Measurements from ENCODE around the gene RYR2.

The RYR2 gene

GRCh38 chr1:237751090-237751489, 709.1 kb downstream of the RYR2 start:
- no peak for DNase-seq (ENCODE audit: low spot score)
- TF ChIP-seq, protein P1, sequence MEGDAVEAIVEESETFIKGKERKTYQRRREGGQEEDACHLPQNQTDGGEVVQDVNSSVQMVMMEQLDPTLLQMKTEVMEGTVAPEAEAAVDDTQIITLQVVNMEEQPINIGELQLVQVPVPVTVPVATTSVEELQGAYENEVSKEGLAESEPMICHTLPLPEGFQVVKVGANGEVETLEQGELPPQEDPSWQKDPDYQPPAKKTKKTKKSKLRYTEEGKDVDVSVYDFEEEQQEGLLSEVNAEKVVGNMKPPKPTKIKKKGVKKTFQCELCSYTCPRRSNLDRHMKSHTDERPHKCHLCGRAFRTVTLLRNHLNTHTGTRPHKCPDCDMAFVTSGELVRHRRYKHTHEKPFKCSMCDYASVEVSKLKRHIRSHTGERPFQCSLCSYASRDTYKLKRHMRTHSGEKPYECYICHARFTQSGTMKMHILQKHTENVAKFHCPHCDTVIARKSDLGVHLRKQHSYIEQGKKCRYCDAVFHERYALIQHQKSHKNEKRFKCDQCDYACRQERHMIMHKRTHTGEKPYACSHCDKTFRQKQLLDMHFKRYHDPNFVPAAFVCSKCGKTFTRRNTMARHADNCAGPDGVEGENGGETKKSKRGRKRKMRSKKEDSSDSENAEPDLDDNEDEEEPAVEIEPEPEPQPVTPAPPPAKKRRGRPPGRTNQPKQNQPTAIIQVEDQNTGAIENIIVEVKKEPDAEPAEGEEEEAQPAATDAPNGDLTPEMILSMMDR (IDR thresholded peaks at IDR 0.05; ENCODE audit: extremely low read depth, insufficient read depth, missing control alignments) = no peak
- in situ Hi-C loops (cut with MboI; ENCODE audit: low pct_unique_long_range_greater_than_20kb, low sequenced_read_pairs, unreplicated experiment) = no loop called here

- in situ Hi-C loops (cut with MboI; ENCODE audit: low pct_unique_long_range_greater_than_20kb, low sequenced_read_pairs, unreplicated experiment) = no loop called here
- TF ChIP-seq, protein P1 (IDR thresholded peaks at IDR 0.05; ENCODE audit: extremely low read depth, insufficient read depth, missing control alignments) = no peak
- no peak for DNase-seq (ENCODE audit: low spot score)
These were observed 712.6 kb downstream of the RYR2 start for GRCh38 chr1:237754627-237755026.

DNA sequence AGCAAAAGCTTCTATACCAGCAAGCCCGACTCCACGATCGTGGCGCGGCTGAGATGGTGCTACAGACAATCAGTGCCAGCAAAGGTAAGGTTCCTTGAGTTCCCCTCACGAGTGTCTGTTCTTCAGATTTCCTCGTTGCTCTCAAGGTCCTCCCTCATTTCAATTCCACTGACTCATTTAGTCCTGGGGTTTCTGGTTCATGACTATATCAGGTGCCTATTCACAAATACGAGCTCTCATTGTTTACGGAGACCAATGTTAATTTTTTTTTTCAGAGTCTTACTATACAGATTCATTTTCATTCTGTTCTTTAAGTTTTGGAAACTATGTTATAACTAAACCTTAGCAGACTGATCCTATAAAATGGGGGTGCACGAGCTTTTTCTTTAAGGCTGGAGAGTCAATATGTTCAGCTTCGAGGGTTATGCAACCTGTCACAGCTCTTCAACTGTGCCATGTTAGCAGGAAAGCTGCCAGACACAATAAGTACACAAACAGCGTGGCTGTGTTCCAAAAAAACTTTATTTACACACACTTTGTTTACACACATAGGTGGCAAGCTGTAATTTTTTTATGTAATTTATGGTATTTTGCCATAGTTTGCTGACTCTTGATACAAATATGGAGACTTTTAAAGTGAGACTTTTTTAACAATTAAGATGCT, 714.5 kb downstream of the RYR2 start:
- no peak for DNase-seq (ENCODE audit: low spot score)
- in situ Hi-C loops (cut with MboI; ENCODE audit: low pct_unique_long_range_greater_than_20kb, low sequenced_read_pairs, unreplicated experiment) = no loop called here
- TF ChIP-seq, protein P1 (IDR thresholded peaks at IDR 0.05; ENCODE audit: extremely low read depth, insufficient read depth, missing control alignments) = no peak

DNA sequence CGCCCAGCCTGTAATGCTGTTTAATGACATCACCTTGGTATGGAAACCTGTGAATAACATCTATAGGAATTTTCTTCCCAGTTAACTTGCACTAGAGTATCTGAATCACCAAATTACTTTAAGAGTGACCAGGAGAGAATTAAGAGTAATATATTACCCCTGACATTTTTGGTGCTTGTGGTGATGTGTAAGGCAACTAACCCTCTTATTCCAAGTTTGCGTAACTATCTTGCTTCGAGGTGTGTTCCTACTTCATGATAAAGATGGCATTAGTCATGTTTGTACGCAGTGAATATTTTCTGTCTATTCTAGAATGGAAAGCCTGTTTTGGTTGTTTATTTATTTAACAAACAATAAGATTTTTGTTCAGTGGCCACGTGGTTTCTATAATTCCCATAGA, 717.4 kb downstream of the RYR2 start:
- in situ Hi-C loops (cut with MboI; ENCODE audit: low pct_unique_long_range_greater_than_20kb, low sequenced_read_pairs, unreplicated experiment) = no loop called here
- TF ChIP-seq, protein P1 (IDR thresholded peaks at IDR 0.05; ENCODE audit: extremely low read depth, insufficient read depth, missing control alignments) = no peak
- no peak for DNase-seq (ENCODE audit: low spot score)

- in situ Hi-C loops (cut with MboI; ENCODE audit: low pct_unique_long_range_greater_than_20kb, low sequenced_read_pairs, unreplicated experiment) = no loop called here
- TF ChIP-seq, protein P1 (IDR thresholded peaks at IDR 0.05; ENCODE audit: extremely low read depth, insufficient read depth, missing control alignments) = no peak
- DNase-seq (ENCODE audit: low spot score) = no peak
These were observed 719.0 kb downstream of the RYR2 start for GRCh38 chr1:237760951-237761350.

DNA sequence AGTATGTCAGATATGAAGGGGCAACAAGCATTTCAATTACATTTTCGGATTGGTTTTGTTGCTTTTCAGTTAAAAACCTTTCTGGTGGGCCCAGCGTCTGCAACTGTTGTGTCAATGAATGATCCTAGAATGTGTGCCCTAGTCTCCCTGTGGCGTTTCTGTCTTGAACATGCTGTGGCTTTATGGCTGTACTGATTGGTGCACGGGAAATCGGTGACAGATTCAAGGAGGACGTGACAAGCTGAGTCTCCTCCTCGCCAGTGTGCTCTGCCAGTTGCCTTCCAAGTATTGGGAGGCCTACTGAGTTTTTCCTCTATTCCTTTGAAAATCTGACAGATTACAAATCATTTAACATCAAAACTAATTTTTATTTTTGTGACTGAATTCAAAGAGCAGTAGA, 721.2 kb downstream of the RYR2 start:
- in situ Hi-C loops (cut with MboI; ENCODE audit: low pct_unique_long_range_greater_than_20kb, low sequenced_read_pairs, unreplicated experiment) = no loop called here
- no peak for DNase-seq (ENCODE audit: low spot score)
- TF ChIP-seq, protein P1 (IDR thresholded peaks at IDR 0.05; ENCODE audit: extremely low read depth, insufficient read depth, missing control alignments) = no peak
